OCI-LY7 (cell line): ENCODE data around the gene FRMD8. TPM values are rescaled to one million over a fixed set of nuclear protein-coding genes. Genes with fewer than 3 reads are reported as not detected.

Experiments used
- BruUV-seq: library from RNA; stranded (reverse); fragments of 400-500 nt; replicated peaks from 2 replicates; lab custom pipeline; 2021; lab: Mats Ljungman, UMichigan
- CTCF ChIA-PET: fragments of 300-600 bp; sonication (Branson Sonifier 250); formaldehyde crosslinking; loops from one replicate; lab custom pipeline; 2022; ENCODE audit warnings: antibody characterized with exemption; ENCODE audit not compliant: unreplicated experiment; lab: Charles Lee
- POLR2A ChIA-PET: fragments of 300-600 bp; sonication (Branson Sonifier 250); formaldehyde crosslinking; loops from one replicate; lab custom pipeline; 2022; ENCODE audit warnings: antibody characterized with exemption; lab: Charles Lee
- DNase-seq: peaks from one replicate; pipeline ENCODE4 v3.0.0-alpha.2; 2015; ENCODE audit warnings: low spot score
- H2AFZ ChIP-seq: fragments of 200-600 bp; sonication (generic), shearing (Covaris generic); 2 replicates; pipeline ENCODE4 v1.6.1; 2014; ENCODE audit warnings: mild to moderate bottlenecking, antibody characterized with exemption, low read length, moderate library complexity
- H3K27ac ChIP-seq: fragments of 200-600 bp; sonication (generic); 2 replicates; pipeline ENCODE4 v1.5.1; 2014; ENCODE audit warnings: mixed run types, low read depth, mild to moderate bottlenecking, moderate library complexity, low read length, inconsistent platforms; ENCODE audit not compliant: poor library complexity, severe bottlenecking
- H3K36me3 ChIP-seq: fragments of 200-600 bp; sonication (generic); 2 replicates; pipeline ENCODE4 v1.6.1; 2014; ENCODE audit warnings: mild to moderate bottlenecking, antibody characterized with exemption, low read length, moderate library complexity, mixed read lengths; ENCODE audit not compliant: insufficient read depth
- H3K4me1 ChIP-seq: fragments of 200-600 bp; sonication (generic); 2 replicates; pipeline ENCODE4 v1.5.1; 2014; ENCODE audit warnings: mild to moderate bottlenecking, low read length; ENCODE audit not compliant: insufficient read depth, poor library complexity, severe bottlenecking
- H3K4me2 ChIP-seq: fragments of 200-600 bp; sonication (generic); 2 replicates; pipeline ENCODE4 v1.6.1; 2014; ENCODE audit warnings: mild to moderate bottlenecking, low read length
- H3K4me3 ChIP-seq: fragments of 200-600 bp; sonication (generic); 2 replicates; pipeline ENCODE4 v1.5.1; 2014; ENCODE audit warnings: mild to moderate bottlenecking, low read depth, low read length; ENCODE audit not compliant: poor library complexity, severe bottlenecking
- H3K79me2 ChIP-seq: fragments of 200-600 bp; sonication (generic); 2 replicates; pipeline ENCODE4 v1.6.1; 2016; ENCODE audit warnings: low read depth, mild to moderate bottlenecking, low read length, moderate library complexity, mixed read lengths; ENCODE audit not compliant: insufficient read depth
- H3K9me2 ChIP-seq: fragments of 200-600 bp; sonication (generic); 2 replicates; pipeline ENCODE4 v1.6.1; 2016; ENCODE audit warnings: mild to moderate bottlenecking, low read length, mixed read lengths; ENCODE audit not compliant: insufficient read depth
- H3K9me3 ChIP-seq: fragments of 200-600 bp; sonication (generic); 2 replicates; pipeline ENCODE4 v1.6.1; 2014; ENCODE audit warnings: mild to moderate bottlenecking, mixed run types, low read length, mixed read lengths
- H4K20me1 ChIP-seq: fragments of 200-600 bp; sonication (generic); 2 replicates; pipeline ENCODE4 v1.6.1; 2014; ENCODE audit warnings: mild to moderate bottlenecking, antibody characterized with exemption, low read length, moderate library complexity, mixed read lengths; ENCODE audit not compliant: insufficient read depth
- CTCF ChIP-seq: fragments of 200-600 bp; sonication (generic); conservative IDR thresholded peaks from 2 replicates; pipeline ENCODE4 v1.5.1; 2014; ENCODE audit warnings: mild to moderate bottlenecking, antibody characterized with exemption, low read length, moderate library complexity, mixed read lengths
- EZH2phosphoT487 ChIP-seq: fragments of 200-600 bp; sonication (generic); IDR thresholded peaks from 2 replicates; pipeline ENCODE4 v1.6.1; 2018; ENCODE audit warnings: low read depth, borderline replicate concordance, mild to moderate bottlenecking, mixed run types, antibody characterized with exemption, low read length, moderate library complexity, mixed read lengths
- intact Hi-C: fragments of 100-400 bp; cut with micrococcal nuclease; formaldehyde crosslinking; loops from one replicate; pipeline ENCODE4 v1.10.0; 2022; ENCODE audit not compliant: unreplicated experiment
- total RNA-seq, 2 experiments: library from RNA; depleted of rRNA in 1 of 2; stranded (reverse); fragments of >200 nt in 1 of 2; shearing (Covaris generic) in 1 of 2; gene quantifications; 2 replicates each; pipeline ENCODE4 v1.2.3, GENCODE V29; 2014 to 2022

FRMD8 gene
- total RNA-seq, 2 experiments from 2014 or later = 37.6 to 55.8 TPM

- Histone ChIP-seq H3K4me3 (peak overlapping the region; percentile 73), H3K79me2 (peaks cover 100% of the 10 kb centered on the region), H4K20me1 (peaks cover 24% of the 10 kb centered on the region), H3K36me3 (peaks cover 33% of the 10 kb centered on the region), H3K9me2 (no peaks in the 10 kb centered on the region), H3K4me1 (peaks cover 77% of the 10 kb centered on the region), H3K27ac (peak overlapping the region; percentile 97), H3K9me3 (no peaks in the 10 kb centered on the region), H3K4me2 (peak overlapping the region; percentile 91), H2AFZ (no peak overlapping the region)
- POLR2A ChIA-PET = interaction anchor here (0.8 kb wide), 1 partner anchor 9 kb away, joined by 7 read pairs; no protein-coding TSS in a partner anchor
- TF ChIP-seq CTCF (no peak), EZH2phosphoT487 (no peak)
- intact Hi-C loops = no loop called here
- CTCF ChIA-PET = no interaction called here
- BruUV-seq = no TSS peak
- no peak for DNase-seq
Observed at GRCh38 chr11:65428578-65429067, 42.2 kb downstream of the FRMD8 start.

GRCh38 chr11:65429068-65429681, 42.7 kb downstream of the FRMD8 start:
- peak overlapping the region; percentile 97 for H3K27ac ChIP-seq
- no peaks in the 10 kb centered on the region for H3K9me3 ChIP-seq
- H3K36me3 ChIP-seq = peaks cover 30% of the 10 kb centered on the region
- intact Hi-C loops = no loop called here
- peaks cover 100% of the 10 kb centered on the region for H3K79me2 ChIP-seq
- peaks cover 21% of the 10 kb centered on the region for H4K20me1 ChIP-seq
- H3K9me2 ChIP-seq = no peaks in the 10 kb centered on the region
- DNase-seq = peak; percentile 39
- H2AFZ ChIP-seq = no peak overlapping the region
- BruUV-seq = no TSS peak
- H3K4me2 ChIP-seq = peak overlapping the region; percentile 91
- TF ChIP-seq EZH2phosphoT487 = no peak
- TF ChIP-seq CTCF = no peak
- H3K4me1 ChIP-seq = peaks cover 82% of the 10 kb centered on the region
- CTCF ChIA-PET = no interaction called here
- H3K4me3 ChIP-seq = peak overlapping the region; percentile 73
- POLR2A ChIA-PET = interaction anchor here (0.8 to 1.7 kb wide), 2 partner anchors 9 to 10 kb away, joined by 7 to 18 read pairs; no protein-coding TSS in a partner anchor
